Measurements from ENCODE around the gene BCL2.

BCL2 gene

DNA sequence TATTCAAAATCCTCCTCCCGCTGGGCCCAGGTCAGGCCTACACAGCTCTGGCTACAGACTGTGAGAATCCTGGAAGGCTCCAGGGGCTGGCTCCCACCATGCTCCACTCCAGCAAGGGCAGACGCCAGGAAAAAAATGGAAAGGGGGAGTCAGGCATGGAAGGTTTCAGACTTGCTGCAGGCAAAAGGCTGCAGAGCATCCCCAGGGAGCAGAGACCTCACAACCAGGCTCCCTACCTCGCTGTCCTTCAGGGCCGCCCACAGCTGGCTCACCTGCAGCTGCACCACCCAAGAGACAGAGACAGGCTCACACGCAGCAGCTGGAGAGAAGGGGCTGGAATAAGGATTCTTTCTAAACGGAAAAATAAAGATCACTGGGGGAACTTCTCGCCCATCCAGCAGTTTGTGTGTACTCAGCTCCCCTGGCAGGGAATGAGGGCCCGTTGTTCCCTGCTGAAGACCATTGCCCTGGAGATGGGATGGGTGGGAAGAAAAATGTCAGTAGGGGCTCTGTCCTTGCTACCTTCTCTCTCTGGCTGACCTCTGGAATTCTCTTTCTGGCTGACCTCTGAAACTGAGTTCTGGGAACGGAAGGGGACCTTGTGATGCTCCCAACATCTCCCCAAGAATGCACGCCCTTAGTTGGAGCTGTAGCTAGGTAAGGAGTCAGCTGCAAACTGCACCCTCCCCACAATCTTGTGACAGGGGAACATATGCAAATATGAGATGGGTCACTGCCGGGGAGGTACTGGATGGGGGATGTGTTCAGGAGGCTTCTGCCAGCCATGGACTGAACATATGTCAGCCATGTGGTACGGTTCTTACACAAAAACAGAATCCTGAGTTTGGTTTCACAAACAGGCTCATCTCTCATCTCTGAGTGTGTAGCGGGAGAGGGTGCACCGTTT, 34.5 kb downstream of the BCL2 start:
- no peak for DNase-seq

DNA sequence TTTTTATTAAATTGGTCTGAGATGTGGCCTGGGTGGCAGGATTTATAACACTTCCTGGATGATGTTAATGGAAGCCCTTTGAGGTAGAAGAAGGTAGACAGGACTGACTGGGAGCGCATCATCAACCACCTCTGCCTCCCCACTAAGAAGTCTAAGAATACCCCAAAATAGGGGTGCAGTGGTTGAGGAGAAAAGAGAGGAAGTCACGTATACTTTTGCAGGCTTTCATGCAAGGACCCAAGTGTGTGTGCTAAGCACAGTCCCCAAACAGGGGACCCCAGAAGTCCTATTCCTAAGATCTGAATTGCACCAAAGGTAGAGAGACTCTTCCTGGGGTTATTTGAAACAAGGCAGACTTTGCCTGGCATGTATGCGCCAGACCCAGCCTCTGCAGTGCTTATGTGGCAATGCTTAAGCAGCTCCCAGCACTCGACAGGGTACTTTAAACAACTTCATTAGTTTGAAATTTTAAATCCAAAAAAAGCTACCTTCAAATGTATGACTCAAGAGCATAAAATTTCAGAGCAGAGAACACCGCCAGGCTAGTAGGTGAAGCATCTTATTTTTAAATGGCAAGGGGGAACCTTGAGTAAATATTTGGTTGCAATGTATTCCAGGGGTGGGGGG, 35.3 kb downstream of the BCL2 start:
- no peak for DNase-seq

DNA sequence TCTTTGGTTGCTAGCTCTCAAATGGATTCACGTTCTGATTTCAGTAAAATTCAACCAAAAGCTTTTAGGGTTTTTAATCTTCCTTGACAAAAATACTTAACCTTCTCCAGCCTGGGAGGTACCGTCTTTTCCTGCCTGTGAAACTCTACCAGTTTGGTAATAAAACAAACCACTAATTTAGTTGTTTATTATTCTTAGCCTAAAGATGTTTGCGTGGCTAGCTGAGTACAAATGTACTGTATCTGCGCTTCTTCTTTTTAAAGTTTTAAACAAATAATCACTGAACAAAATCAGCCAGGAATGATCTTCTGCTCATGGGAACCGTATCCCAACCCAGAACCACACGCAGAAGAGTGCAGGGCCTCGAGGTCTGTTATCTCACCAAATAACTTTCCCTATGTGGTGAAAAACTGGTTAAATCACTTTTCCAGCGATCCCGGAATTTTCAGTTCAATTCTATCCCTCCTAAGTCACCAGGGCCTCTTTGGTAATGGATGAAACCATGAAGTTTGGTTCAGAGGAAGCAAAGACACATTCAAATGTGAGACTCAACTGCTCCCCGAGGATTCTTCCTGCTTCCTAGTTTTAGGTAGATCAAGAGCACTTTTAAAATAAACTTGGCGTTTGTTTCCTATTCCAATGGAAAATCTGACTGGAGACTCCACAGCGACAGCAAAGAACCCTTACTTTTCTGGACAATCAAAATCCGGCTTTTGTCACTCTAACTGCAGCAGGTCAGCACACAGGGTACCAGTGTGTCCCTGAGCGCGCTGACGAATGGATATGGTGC, 36.1 kb downstream of the BCL2 start:
- no peak for DNase-seq

DNA sequence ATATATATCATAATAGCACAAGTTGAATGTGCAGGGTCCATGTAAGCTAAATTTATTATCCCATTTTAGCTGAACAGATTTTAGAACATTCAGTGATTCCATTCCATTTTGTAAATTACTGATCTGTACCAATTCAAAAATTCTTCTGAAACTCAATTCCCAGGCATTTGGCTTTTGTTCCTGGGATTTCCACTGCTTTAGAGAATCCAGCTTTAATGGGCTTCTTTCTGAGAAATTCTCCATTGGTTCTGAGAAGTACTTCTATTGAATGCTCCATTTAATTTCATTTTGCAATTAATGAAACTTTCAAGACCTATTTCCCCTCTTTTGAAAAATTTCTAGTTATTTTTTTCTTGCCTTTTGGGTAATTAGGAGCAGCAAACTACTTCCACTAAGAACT, 36.8 kb downstream of the BCL2 start:
- no peak for DNase-seq

DNA sequence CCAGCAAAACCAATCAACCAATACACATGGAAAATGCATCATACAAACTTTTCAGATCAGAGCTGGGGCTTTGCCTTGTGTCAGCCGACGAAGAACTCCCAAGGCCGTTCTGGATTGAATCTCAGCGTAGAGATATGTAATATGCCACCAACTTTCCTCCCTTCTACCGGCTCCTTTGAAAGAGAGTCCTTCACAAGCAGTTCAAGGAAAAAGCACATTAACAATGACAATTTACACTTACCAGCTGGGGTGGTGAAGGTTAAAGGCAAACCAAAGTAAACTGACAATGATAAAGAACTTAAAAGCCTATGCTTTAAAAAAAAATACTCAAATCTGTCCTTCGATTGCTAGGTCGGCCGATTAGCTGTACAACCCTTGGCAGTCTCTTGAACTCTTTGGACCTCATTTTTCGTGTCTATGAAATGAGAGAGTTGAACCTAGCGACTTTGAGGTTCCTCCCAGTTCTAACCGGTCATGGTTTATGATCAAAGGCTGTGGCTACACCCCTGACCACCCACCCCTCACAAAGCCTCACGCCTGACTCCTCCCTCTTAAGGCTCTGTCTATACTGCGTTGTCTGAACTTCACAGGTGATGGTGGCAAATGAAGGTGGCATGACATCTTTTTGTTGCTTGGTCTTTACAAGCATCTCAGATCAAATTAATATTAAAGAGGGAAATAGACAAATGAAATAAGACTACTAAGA, 46.2 kb downstream of the BCL2 start:
- no peak for DNase-seq

DNA sequence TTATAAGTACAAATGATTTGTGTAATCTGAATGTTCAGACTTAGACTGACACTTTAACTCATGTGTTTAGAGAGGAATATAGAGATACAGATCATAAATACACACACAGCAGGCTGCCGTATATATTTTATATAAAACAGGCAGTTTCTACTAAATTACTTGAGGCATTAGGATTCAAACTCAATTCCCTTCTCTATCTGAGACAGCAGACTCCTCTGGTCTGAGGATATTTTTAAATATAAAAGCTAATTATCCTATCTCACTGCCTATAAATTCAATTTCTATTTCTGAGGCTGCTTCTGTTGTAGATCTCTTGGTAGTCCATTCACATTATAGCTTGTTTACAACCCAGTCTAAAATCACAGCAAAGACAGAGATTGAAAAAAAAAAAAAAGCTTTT, 46.9 kb downstream of the BCL2 start:
- DNase-seq: no peak

DNA sequence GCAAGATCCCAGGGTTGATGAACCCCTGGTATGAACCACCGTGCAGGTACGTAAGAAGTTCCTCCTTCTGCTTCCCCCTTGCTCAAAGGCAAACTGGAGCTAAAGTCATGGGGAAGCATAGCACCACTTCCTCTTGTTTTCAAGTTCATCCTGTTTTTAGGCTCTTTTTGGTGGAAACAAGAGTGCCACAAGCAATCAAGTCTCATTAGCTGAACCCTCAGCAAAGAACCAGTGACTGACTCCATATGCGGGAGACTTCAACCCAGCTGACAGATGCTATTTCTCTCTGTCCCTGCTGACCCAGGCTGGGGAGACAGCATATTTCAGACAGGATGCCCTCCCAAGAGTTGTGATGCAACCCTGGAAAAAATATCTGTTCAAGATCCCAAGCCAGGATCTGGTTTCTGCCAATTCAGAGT, 47.7 kb downstream of the BCL2 start:
- DNase-seq: no peak

DNA sequence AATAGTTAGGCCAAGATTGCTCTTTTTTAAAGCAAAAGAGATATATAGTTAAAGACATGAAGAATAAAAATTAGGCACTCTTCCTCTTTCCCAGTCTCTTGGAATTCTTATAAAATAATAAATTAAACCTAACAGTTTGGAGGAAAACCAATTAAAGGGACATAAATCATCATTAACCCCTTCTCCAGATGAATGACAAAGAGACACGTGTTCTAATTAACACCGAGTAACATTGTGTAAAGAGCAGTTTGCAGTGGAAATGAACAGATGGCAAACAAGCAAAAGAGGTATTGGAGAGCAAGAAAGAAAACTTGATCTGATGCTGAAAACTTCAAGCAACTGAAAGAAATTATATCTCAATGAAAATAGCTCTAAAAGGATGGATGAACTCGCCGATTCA, 48.4 kb downstream of the BCL2 start:
- no peak for DNase-seq

DNA sequence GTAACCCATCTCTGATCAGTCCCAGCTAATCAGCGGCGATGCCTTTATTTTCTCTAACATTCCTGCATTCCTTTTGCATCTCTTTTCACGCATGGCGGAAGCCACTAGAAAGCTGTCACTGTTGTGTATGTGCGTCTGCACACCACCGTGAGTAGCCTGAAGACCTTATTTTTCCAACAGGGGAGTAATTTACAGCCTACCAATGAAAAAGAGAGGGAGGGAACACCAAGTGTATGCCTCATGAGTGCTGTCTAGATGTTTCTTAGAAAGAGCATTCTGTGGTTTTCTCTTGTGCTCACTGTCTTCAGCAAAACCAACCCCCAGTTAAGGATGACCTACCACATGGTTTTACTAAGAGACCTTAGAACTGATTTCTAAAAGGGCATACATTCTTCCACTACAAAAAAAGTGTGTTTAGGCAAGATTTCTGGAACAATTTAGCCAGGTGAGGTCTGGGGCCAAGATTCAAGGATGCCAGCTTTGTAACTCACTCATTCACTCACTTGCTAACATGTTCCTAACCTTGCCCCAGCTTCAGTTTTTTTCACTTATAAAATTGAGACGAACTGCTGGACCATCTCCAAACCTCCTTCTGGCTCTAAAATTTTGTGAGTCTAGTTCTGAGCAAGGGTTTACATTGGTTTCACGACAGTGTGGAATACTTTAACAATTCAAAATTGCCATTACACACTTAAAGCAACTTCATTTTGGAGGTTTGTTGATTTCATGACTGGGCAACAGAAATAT, 51.4 kb downstream of the BCL2 start:
- no peak for DNase-seq

DNA sequence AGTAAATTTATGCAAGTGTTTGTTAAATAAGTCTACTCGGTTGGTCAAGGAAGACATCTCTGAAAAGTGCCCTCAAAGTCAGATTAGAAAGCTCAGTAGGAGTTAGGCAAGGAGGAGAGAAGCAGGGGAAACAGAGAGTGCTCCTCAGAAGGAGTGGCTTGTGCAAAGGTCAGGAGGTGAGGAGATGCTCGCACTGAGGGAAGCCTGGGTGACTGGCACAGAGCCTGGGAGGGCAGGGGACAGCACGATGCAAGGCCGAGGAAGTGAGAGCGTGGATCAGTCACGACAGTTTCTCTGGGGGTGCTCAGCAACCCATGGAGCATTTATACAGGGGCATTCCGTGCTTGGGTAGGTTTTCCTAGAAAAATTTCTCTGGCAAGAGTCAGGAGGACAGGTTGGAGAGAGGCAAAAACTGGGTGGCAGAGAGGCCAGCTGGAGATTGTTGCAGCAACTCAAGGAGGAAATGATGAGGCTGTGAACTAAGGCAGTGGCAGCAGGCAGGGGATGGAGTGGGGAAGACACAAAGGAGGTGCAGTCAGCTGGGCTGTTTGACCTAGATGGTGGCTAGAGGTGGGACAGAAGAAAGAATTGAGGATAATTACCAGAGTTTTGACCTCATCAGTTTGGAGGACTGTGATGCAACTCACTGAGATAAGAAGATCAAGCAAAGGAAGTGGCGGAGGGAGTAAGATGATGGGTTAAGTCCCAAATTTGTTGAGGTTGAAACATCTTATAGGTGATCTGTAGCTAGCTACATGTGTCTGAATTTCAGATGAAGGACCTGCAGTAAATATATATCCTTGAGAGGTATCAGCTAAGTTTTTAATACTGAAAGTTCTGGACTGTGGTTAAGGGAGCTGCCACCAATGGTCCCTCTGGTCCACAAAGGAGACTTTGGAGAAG, 52.4 kb downstream of the BCL2 start:
- no peak for DNase-seq

DNA sequence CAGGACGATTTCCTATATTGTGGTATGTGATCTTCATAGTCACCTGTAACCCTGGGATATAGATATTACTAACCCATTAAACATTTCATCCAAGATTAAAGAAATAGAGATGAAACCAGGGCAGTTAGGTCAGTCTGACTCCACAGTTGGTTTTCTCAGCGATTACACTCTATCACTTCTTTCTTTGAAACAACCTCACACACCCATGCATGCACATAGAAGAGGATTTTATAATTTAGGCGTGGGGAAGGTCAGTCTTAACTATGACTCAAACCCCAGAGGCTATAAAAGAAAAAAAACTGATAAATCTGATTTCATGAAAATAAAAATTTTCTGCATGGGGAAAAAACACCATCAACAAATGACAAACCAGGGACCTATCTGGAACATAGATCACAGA, 54.2 kb downstream of the BCL2 start:
- DNase-seq: no peak

DNA sequence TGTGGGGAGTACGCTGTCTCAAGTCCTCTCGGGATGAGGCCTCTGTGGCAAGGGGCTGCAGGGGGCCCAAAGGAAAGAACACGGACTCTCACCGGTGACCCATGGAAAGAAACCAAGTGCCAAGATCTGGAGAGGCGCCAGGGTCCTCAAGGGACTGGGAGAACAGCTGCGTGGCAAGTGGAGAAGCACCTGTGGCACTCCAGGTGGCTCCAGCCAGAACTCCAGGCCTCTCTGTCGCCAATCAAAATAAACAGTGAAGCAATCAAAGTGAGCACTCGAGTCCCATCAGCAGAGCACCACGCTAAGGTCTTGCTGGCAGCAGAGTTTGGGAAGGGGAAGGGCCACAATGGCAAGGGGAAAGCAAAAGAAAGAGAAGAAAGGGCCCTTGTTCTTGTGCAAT, 54.7 kb downstream of the BCL2 start:
- DNase-seq: no peak

DNA sequence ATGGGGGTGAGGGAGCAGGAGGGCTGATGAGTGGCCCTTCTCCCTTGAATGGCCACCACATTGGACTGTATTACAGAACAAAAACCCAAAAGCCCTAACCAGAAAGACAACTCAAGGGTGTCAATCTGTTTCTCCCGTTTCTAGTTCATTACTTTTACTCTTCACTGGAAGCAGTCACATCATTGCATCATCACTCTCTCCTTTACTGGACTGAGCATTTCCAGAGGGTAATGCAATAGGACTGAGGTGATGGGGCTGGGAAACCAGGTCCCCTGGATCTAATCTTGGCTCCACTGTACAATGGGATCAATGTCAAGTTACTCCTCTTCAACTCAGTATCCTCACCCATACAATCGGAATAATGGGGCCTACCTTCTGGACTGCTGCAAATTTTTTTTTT, 56.1 kb downstream of the BCL2 start:
- no peak for DNase-seq

DNA sequence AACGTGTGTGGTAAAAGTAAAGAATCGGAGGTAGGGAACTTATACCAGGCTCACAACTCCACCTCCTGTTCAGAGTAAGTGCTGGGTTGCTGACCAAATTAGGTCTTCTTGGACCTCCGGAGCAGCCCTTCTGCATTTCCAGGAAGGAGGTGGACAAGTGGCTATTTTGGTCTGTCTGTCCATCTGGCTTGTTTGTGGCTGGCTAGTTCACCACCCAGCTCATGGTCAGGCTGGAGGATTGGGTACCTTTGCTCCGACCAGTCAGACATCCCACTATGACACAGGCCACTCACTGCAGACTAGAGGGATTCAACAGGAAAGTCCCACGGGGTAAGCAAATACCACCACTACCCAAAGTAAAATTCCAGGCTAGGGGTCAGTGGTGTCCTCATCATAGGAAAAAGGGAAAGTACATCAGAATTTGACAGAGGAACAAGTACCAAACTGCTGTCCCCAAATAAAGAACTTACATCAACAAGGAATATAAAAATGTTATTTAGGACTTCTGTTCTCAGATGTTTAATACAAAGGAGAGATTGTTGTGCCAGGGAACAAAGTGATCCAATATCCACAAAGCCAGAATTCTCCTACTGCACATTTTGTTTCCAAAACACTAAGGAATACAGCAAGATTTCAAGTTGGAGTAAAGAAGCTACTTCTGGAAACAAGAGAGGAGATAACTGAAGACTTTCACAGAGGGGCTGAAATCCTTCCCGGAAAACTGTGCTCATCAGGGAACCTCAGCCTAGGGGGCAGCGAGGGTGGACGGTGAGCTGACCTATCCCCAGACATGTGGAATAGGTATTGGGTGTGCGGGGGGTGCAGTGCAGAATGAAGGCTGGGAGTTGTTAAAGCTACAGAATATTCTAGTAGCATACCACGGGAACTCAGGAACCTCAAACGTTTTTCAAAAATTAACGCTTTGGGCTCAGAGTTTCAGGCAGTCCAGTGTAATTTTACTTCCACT, 56.9 kb downstream of the BCL2 start:
- DNase-seq: no peak

DNA sequence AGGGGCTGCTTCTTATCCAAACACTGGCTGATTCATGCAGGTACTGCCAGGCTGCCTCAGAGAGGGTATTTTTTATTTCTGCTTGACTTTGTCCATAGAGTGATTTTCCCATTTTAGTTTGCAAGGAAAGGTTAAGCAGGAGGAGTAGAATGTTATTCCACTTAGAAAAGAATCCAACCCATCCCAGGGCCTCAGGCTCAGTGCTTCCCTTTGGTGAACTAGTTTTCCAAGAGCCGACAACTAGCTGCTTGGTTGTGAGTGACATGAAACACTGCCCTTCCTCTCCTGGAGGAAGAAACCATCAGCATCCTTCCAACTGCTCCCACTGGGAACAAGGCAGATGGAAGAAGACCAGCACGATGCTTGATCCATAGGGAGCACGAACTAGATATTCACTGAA, 58.5 kb downstream of the BCL2 start:
- no peak for DNase-seq

DNA sequence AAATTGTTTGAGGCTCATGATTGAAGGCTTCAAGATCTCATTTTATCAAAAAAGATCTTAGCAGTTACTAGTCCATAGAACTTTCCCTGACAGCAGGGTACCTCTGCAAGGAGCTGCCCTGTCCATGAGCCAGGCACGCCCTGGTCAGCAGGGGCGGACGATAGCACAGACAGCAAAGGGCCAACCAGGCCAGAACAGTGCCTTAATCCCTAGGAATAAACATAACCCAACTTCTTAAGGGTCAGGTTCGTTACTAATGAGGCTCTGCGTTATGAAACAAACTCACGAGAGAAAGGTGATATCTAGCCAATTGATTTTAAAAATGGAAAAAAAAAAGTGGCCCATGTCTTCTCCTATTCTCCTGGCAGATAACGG, 59.2 kb downstream of the BCL2 start:
- no peak for DNase-seq

DNA sequence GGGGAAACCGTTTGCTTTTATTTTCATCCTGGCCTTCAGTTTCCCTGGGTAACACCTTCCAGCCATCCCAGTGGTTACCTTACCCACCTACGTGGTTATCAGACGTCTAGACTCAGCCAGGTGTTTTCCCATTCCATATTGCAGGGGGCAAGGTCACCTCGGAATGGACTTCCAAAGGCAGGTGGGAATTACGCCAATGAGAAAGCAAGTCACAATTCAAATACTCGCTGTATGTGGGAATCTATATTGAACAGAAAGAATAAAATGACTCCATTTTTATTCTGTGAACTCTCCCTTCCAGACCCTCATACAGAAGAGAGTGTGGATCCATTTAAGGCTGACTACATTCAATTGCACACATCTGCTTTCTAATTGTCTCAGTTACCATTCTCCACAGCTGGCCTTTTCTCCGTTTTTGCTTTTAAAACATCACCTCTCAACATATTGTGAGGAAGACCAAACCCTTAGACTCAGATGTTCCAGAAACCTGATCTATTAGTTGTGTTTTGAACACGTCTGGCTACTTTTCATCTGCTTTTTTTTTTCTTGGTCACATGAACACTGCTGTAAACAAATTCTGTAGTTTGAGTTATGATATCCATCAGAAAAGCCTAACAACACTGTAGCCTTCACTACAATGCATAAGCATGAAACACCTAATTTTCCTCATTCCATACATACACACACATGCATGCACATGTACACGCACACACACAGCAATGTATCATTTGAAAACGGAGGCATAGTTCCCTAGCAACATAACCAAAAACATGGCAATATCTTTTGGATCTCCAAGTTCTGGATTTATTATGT, 59.8 kb downstream of the BCL2 start:
- DNase-seq: no peak

DNA sequence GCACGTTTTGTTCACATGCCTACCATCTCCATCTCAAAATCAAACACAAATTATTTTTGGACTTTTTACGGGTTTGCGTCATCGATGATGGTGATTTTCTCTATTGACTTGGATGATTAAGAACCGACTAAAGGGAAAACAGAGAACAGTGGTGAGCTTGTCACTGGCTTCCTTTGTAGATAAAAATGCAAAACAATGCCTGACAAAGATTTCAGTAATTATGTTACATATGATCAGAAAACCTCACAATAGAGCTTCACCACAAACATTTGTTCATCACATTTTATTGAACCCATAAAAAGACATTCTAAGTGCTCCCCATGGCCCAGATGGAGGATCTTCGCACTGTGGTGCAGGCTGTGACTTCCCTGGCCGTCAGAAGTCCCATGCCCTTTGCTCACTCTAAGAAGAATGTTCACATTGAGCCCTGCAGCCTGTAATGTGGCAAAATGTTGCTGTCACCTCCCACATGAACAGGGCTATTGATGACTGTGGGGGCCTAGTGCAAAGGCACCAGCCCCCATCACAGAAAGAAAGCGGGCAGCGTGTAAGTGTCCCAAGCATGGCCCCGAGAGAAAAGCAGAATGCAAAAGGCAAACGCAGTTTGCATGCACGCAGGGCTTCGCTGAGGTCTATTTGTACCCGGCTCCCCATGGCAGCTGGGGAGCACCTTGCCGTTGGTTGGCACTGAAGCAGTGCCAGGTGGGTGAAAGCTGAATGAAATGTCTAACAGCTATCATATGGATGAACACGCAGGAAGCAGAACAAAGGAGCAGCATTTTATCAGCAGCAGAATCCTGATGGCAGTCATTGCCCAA, 60.6 kb downstream of the BCL2 start:
- DNase-seq: no peak

Data from GOT3 (cell line).